ENCODE results near the gene CTXN1. TPM values are rescaled to one million over a fixed set of nuclear protein-coding genes. Genes with fewer than 3 reads are reported as not detected.

Gene CTXN1
- total RNA-seq, 1 donor from 2014 or later = 129 TPM

DNA sequence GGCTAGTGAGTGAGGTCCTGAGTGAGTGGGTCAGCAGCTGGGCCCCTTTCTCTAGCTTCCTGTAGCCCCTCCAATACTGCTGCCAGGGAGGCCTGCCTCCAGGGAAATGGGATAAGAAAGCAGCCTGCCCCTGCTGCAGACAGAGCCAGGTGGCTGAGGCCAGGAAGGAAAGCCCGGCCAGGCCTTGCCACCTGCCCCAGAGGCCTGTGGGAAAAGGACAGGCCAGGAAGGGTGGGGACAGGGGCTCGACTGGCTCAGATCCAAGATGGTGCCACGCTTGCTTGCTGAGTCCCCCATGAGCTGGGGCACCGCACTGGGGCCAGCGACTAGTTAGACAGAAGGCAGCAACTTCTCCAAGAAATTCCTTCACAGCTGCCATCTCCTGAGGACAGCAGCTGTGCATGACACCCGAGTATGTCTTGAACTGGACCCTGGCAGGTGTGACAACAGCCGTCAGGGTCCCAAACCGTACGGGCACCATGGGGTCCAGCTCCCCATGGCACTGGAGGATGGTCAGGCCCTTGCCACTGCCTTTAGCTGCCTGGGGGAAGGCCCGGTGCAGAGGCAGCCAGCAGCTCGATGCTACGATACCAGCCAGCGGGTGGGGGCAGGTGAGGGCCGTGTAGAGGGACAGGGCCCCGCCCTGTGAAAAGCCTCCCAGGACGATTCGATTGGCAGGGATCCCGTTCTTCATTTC is 46.7 kb downstream of the CTXN1 start:
- H3K27ac Mint-ChIP-seq (ENCODE audit: unreplicated experiment) = no peak overlapping the region
- peaks cover 7% of the 10 kb centered on the region for H3K27me3 Mint-ChIP-seq (ENCODE audit: low read depth)
- H3K9me3 Mint-ChIP-seq = no peaks in the 10 kb centered on the region
- no peaks in the 10 kb centered on the region for H3K36me3 Mint-ChIP-seq (ENCODE audit: low read depth)
- peak overlapping the region; percentile 27 for H3K4me3 Mint-ChIP-seq
- TF ChIP-seq, protein P1, sequence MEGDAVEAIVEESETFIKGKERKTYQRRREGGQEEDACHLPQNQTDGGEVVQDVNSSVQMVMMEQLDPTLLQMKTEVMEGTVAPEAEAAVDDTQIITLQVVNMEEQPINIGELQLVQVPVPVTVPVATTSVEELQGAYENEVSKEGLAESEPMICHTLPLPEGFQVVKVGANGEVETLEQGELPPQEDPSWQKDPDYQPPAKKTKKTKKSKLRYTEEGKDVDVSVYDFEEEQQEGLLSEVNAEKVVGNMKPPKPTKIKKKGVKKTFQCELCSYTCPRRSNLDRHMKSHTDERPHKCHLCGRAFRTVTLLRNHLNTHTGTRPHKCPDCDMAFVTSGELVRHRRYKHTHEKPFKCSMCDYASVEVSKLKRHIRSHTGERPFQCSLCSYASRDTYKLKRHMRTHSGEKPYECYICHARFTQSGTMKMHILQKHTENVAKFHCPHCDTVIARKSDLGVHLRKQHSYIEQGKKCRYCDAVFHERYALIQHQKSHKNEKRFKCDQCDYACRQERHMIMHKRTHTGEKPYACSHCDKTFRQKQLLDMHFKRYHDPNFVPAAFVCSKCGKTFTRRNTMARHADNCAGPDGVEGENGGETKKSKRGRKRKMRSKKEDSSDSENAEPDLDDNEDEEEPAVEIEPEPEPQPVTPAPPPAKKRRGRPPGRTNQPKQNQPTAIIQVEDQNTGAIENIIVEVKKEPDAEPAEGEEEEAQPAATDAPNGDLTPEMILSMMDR (conservative IDR thresholded peaks at IDR 0.05) = no peak
- H3K4me1 Mint-ChIP-seq = peaks cover 3% of the 10 kb centered on the region
- DNase-seq (ENCODE audit: low read depth, low spot score) = no peak

DNA sequence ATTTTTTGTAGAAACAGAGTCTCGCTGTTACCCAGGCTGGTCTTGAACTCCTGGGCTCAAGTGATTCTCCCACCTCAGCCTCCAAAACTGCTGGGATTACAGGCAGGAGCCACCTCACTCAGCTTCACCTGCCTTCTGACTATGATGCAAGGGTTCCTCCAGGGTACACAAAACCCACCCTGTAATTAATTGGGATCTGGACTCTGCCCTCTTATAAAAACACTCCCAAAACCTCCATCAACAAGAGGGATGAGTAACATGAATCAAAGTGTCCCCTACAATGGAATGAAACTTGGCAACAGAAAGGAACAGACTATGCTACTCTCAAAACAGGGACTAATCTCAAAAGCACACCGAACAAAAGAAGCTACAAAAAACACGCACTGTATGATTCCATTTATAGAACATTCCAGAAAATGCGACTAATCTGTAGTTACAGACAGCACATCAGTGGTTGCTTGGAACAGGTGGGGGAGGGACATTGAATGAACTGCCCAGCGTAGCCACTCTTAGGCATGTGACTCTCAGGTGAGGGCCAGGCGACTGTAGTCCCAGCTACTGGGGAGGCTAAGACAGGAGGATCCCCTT is 48.6 kb downstream of the CTXN1 start:
- Mint-ChIP-seq H3K27me3 (ENCODE audit: low read depth) (peaks cover 9% of the 10 kb centered on the region), H3K4me3 (peak overlapping the region; percentile 44), H3K4me1 (peaks cover 3% of the 10 kb centered on the region), H3K36me3 (ENCODE audit: low read depth) (no peaks in the 10 kb centered on the region), H3K27ac (ENCODE audit: unreplicated experiment) (no peak overlapping the region), H3K9me3 (no peaks in the 10 kb centered on the region)
- TF ChIP-seq, protein P1 (conservative IDR thresholded peaks at IDR 0.05) = no peak
- DNase-seq (ENCODE audit: low read depth, low spot score) = no peak

DNA sequence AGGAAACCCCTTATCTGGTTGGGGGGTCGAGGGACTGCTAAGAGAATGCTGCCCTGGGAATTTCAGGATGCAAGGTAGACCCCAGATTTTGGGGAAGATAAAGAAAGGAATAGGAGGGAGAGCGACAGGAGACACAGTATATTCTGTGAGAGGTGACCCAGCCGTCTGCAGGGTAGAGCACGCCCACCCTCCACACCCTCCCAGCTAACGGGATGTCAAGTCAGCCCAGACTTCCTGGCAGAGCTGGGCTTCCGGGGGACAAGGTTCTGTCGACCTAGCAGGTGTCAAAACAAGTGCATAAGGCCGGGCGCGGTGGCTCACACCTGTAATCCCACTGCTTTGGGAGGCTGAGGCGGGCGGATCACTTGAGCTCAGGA is 51.0 kb downstream of the CTXN1 start:
- Mint-ChIP-seq H3K27ac (ENCODE audit: unreplicated experiment) (no peak overlapping the region), H3K36me3 (ENCODE audit: low read depth) (no peaks in the 10 kb centered on the region), H3K9me3 (peaks cover 3% of the 10 kb centered on the region), H3K4me1 (peaks cover 19% of the 10 kb centered on the region), H3K27me3 (ENCODE audit: low read depth) (peaks cover 21% of the 10 kb centered on the region), H3K4me3 (peak overlapping the region; percentile 87)
- TF ChIP-seq, protein P1 (conservative IDR thresholded peaks at IDR 0.05) = no peak
- DNase-seq (ENCODE audit: low read depth, low spot score) = no peak

Other genes starting within 250 kb of the CTXN1 start
- not detected in 2 replicates for gene MCEMP1, start 249.0 kb downstream of the CTXN1 start, total RNA-seq
- gene TRAPPC5, start 245.3 kb downstream of the CTXN1 start, total RNA-seq = 83.8 and 87.2 TPM in 2 replicates
- not detected in 2 replicates for gene FCER2, start 224.0 kb downstream of the CTXN1 start, total RNA-seq
- not detected in 2 replicates for gene CLEC4G, start 194.0 kb downstream of the CTXN1 start, total RNA-seq
- gene CD209, start 178.6 kb downstream of the CTXN1 start, total RNA-seq = not detected in 2 replicates
- not detected in 2 replicates for gene CLEC4M, start 162.9 kb downstream of the CTXN1 start, total RNA-seq
- gene EVI5L, start 95.9 kb downstream of the CTXN1 start, total RNA-seq = 17.8 and 19.5 TPM in 2 replicates
- gene PRR36, start 51.7 kb downstream of the CTXN1 start, total RNA-seq = 20.9 and 21.8 TPM in 2 replicates
- gene LRRC8E, start 37.6 kb downstream of the CTXN1 start, total RNA-seq = 0.51 and 1.0 TPM in 2 replicates
- gene MAP2K7, start 22.3 kb downstream of the CTXN1 start, total RNA-seq = 48.1 and 50.7 TPM in 2 replicates
- 0.32 and 0.44 TPM in 2 replicates for gene TGFBR3L, start 11.3 kb downstream of the CTXN1 start, total RNA-seq
- gene SNAPC2, start 5.8 kb downstream of the CTXN1 start, total RNA-seq = 19.1 and 19.5 TPM in 2 replicates
- gene TIMM44, start 17.5 kb upstream of the CTXN1 start, total RNA-seq = 95.9 and 97.6 TPM in 2 replicates
- 209 and 211 TPM in 2 replicates for gene ELAVL1, start 79.5 kb upstream of the CTXN1 start, total RNA-seq
- not detected in 2 replicates for gene CCL25, start 126.6 kb upstream of the CTXN1 start, total RNA-seq
- gene FBN3, start 223.5 kb upstream of the CTXN1 start, total RNA-seq = 12.8 and 13.9 TPM in 2 replicates

Measured in neural crest cell (in vitro differentiated cells).